SU-DHL-6 (cell line): ENCODE results near the gene ZNF419.

Experiments used
- EZH2phosphoT487 ChIP-seq: fragments of 200-600 bp; sonication (generic), shearing (Covaris generic); conservative IDR thresholded peaks from 2 replicates; pipeline ENCODE4 v1.6.1; 2018; ENCODE audit warnings: mild to moderate bottlenecking, antibody characterized with exemption, low read length, moderate library complexity, mixed read lengths
- TF ChIP-seq, protein P1 (sequence below): fragments of 200-600 bp; sonication (generic); IDR thresholded peaks from one replicate; pipeline ENCODE4 v1.5.1; 2017; ENCODE audit warnings: antibody characterized with exemption, mild to moderate bottlenecking, low read length, moderate library complexity; ENCODE audit not compliant: insufficient read depth, poor library complexity, severe bottlenecking

DNA sequence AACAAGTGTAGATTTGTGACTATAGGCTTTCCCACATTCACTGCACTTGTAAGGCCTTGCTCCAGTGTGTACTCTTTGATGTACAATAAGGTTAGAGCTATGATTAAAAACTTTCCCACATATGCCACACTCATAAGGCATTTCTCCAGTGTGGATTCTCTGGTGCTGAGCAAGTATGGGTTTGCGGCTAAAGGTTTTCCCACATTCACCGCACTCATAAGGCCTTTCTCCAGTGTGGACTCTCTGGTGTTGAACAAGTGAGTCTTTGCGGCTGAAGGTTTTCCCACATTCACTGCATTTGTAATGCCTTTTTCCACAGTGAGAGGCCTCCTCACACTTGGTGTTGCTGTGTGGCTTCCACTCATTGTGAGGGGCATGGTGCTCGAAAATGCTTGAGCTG is 13.9 kb upstream of the ZNF419 start:
- TF ChIP-seq, protein P1, sequence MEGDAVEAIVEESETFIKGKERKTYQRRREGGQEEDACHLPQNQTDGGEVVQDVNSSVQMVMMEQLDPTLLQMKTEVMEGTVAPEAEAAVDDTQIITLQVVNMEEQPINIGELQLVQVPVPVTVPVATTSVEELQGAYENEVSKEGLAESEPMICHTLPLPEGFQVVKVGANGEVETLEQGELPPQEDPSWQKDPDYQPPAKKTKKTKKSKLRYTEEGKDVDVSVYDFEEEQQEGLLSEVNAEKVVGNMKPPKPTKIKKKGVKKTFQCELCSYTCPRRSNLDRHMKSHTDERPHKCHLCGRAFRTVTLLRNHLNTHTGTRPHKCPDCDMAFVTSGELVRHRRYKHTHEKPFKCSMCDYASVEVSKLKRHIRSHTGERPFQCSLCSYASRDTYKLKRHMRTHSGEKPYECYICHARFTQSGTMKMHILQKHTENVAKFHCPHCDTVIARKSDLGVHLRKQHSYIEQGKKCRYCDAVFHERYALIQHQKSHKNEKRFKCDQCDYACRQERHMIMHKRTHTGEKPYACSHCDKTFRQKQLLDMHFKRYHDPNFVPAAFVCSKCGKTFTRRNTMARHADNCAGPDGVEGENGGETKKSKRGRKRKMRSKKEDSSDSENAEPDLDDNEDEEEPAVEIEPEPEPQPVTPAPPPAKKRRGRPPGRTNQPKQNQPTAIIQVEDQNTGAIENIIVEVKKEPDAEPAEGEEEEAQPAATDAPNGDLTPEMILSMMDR, result no peak
- TF ChIP-seq EZH2phosphoT487, result no peak
